ENCODE measurements around the gene LYPLAL1. TPM values are rescaled to one million over a fixed set of nuclear protein-coding genes. Genes with fewer than 3 reads are reported as not detected.

LYPLAL1 gene
- polyA plus RNA-seq, 2 donors: 14.3 to 36.3 TPM

- WGBS, 2 donors: 79 to 84% methylated on average over 2 of the region's 2 CpGs
- Histone ChIP-seq H3K27ac (ENCODE audit: low read depth in 2 of 2, low read length in 1 of 2) (no peak overlapping the region), H3K27me3 (ENCODE audit: control insufficient read depth in 1 of 2, insufficient read depth in 2 of 2, low read length in 2 of 2) (no peaks in the 10 kb centered on the region), H3K36me3 (ENCODE audit: control insufficient read depth in 2 of 2, insufficient read depth in 2 of 2, low read length in 1 of 2) (peaks cover 0 to 7% of the 10 kb centered on the region in 2 donors), H3K4me3 (ENCODE audit: low read depth in 1 of 2, low read length in 2 of 2) (no peak overlapping the region), H3K9me3 (ENCODE audit: control insufficient read depth in 2 of 2, insufficient read depth in 1 of 2, low read depth in 1 of 2, low read length in 1 of 2) (no peaks in the 10 kb centered on the region), H3K4me1 (ENCODE audit: control insufficient read depth in 2 of 2, insufficient read depth in 2 of 2, low read length in 1 of 2) (no peaks in the 10 kb centered on the region)
Observed at GRCh38 chr1:219226196-219226595, 52.5 kb downstream of the LYPLAL1 start.

DNA sequence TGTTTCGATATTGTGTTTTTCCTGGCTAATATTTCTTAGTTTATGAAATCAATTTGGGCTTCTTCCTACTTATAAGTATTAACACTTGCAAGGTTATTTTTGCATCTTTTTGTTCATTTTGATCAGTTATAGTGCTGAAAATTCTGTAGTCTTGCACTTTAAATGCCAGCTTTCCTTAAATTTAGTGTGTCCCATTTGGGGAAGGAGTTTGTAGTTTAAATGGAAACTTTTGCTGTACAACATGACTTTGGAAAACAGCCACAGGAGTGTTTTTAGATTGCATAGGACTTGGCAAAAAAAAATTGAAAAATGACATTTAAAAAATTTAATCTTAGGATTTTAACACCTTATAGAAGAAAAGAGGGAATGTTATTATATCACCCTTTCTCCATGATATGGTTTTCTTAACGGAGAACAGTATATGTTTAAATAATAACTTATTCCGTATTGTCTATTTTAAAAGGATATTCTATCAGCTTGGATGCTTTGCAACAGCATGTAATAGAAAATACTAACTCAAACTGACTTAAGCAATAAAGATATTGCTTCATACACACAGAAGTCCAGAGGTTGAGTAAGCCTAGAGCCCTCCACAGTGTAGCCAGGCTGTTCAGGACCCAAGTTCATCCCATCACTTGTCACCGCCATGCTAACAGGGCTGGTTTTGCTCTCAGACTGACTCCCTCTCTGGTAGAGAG lies 53.8 kb downstream of the LYPLAL1 start:
- peaks cover 0 to 7% of the 10 kb centered on the region in 2 donors for H3K36me3 ChIP-seq (ENCODE audit: control insufficient read depth in 2 of 2, insufficient read depth in 2 of 2, low read length in 1 of 2)
- H3K4me1 ChIP-seq (ENCODE audit: control insufficient read depth in 2 of 2, insufficient read depth in 2 of 2, low read length in 1 of 2): no peaks in the 10 kb centered on the region
- no peaks in the 10 kb centered on the region for H3K9me3 ChIP-seq (ENCODE audit: control insufficient read depth in 2 of 2, insufficient read depth in 1 of 2, low read depth in 1 of 2, low read length in 1 of 2)
- no peak overlapping the region for H3K27ac ChIP-seq (ENCODE audit: low read depth in 2 of 2, low read length in 1 of 2)
- no peak overlapping the region for H3K4me3 ChIP-seq (ENCODE audit: low read depth in 1 of 2, low read length in 2 of 2)
- H3K27me3 ChIP-seq (ENCODE audit: control insufficient read depth in 1 of 2, insufficient read depth in 2 of 2, low read length in 2 of 2): no peaks in the 10 kb centered on the region
- WGBS, 2 donors: 70 to 89% methylated on average over 4 of the region's 4 CpGs

GRCh38 chr1:219228058-219228419 lies 54.4 kb downstream of the LYPLAL1 start:
- Histone ChIP-seq H3K4me3 (ENCODE audit: low read depth in 1 of 2, low read length in 2 of 2) (no peak overlapping the region), H3K9me3 (ENCODE audit: control insufficient read depth in 2 of 2, insufficient read depth in 1 of 2, low read depth in 1 of 2, low read length in 1 of 2) (no peaks in the 10 kb centered on the region), H3K4me1 (ENCODE audit: control insufficient read depth in 2 of 2, insufficient read depth in 2 of 2, low read length in 1 of 2) (no peaks in the 10 kb centered on the region), H3K27me3 (ENCODE audit: control insufficient read depth in 1 of 2, insufficient read depth in 2 of 2, low read length in 2 of 2) (no peaks in the 10 kb centered on the region), H3K27ac (ENCODE audit: low read depth in 2 of 2, low read length in 1 of 2) (no peak overlapping the region), H3K36me3 (ENCODE audit: control insufficient read depth in 2 of 2, insufficient read depth in 2 of 2, low read length in 1 of 2) (peaks cover 0 to 7% of the 10 kb centered on the region in 2 donors)
- 96 to 98% methylated on average over 5 of the region's 5 CpGs for WGBS, 2 donors

DNA sequence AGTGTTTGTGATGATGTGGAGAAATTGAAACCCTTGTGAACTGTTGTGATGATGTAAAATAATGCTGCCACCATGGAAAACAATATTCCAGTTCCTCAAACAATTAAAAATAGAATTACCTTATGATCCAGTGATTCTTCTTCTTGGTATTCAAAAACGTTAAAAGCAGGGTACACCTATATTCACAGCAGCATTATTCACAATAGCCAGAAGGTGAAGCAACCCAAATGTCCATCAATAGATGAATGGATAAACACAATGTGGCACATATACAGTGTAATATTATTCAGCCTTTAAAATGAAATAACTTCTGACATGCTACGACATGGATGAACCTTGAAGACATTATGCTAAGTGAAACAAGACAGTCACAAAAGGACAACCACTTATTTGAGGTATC lies 59.2 kb downstream of the LYPLAL1 start:
- Histone ChIP-seq H3K27ac (ENCODE audit: low read depth in 2 of 2, low read length in 1 of 2) (no peak overlapping the region), H3K27me3 (ENCODE audit: control insufficient read depth in 1 of 2, insufficient read depth in 2 of 2, low read length in 2 of 2) (no peaks in the 10 kb centered on the region), H3K36me3 (ENCODE audit: control insufficient read depth in 2 of 2, insufficient read depth in 2 of 2, low read length in 1 of 2) (peaks cover 0 to 5% of the 10 kb centered on the region in 2 donors), H3K4me1 (ENCODE audit: control insufficient read depth in 2 of 2, insufficient read depth in 2 of 2, low read length in 1 of 2) (no peaks in the 10 kb centered on the region), H3K4me3 (ENCODE audit: low read depth in 1 of 2, low read length in 2 of 2) (no peak overlapping the region), H3K9me3 (ENCODE audit: control insufficient read depth in 2 of 2, insufficient read depth in 1 of 2, low read depth in 1 of 2, low read length in 1 of 2) (no peaks in the 10 kb centered on the region)
- WGBS, 2 donors: 74 to 88% methylated on average over 2 of the region's 2 CpGs

- Histone ChIP-seq H3K9me3 (ENCODE audit: control insufficient read depth in 2 of 2, insufficient read depth in 1 of 2, low read depth in 1 of 2, low read length in 1 of 2) (no peaks in the 10 kb centered on the region), H3K27me3 (ENCODE audit: control insufficient read depth in 1 of 2, insufficient read depth in 2 of 2, low read length in 2 of 2) (no peaks in the 10 kb centered on the region), H3K27ac (ENCODE audit: low read depth in 2 of 2, low read length in 1 of 2) (no peak overlapping the region), H3K4me1 (ENCODE audit: control insufficient read depth in 2 of 2, insufficient read depth in 2 of 2, low read length in 1 of 2) (no peaks in the 10 kb centered on the region), H3K36me3 (ENCODE audit: control insufficient read depth in 2 of 2, insufficient read depth in 2 of 2, low read length in 1 of 2) (no peaks in the 10 kb centered on the region), H3K4me3 (ENCODE audit: low read depth in 1 of 2, low read length in 2 of 2) (no peak overlapping the region)
- WGBS, 2 donors: 89 to 91% methylated on average over 2 of the region's 2 CpGs
Observed at GRCh38 chr1:219235903-219236481, 62.3 kb downstream of the LYPLAL1 start.

- Histone ChIP-seq H3K9me3 (ENCODE audit: control insufficient read depth in 2 of 2, insufficient read depth in 1 of 2, low read depth in 1 of 2, low read length in 1 of 2) (no peaks in the 10 kb centered on the region), H3K27me3 (ENCODE audit: control insufficient read depth in 1 of 2, insufficient read depth in 2 of 2, low read length in 2 of 2) (no peaks in the 10 kb centered on the region), H3K36me3 (ENCODE audit: control insufficient read depth in 2 of 2, insufficient read depth in 2 of 2, low read length in 1 of 2) (no peaks in the 10 kb centered on the region), H3K4me3 (ENCODE audit: low read depth in 1 of 2, low read length in 2 of 2) (no peak overlapping the region), H3K4me1 (ENCODE audit: control insufficient read depth in 2 of 2, insufficient read depth in 2 of 2, low read length in 1 of 2) (no peaks in the 10 kb centered on the region), H3K27ac (ENCODE audit: low read depth in 2 of 2, low read length in 1 of 2) (no peak overlapping the region)
- WGBS, 2 donors: 64 to 76% methylated on average over 5 of the region's 5 CpGs
Observed at GRCh38 chr1:219236933-219237610, 63.4 kb downstream of the LYPLAL1 start.

GRCh38 chr1:219239518-219239917 lies 65.8 kb downstream of the LYPLAL1 start:
- Histone ChIP-seq H3K4me3 (ENCODE audit: low read depth in 1 of 2, low read length in 2 of 2) (no peak overlapping the region), H3K9me3 (ENCODE audit: control insufficient read depth in 2 of 2, insufficient read depth in 1 of 2, low read depth in 1 of 2, low read length in 1 of 2) (no peaks in the 10 kb centered on the region), H3K27me3 (ENCODE audit: control insufficient read depth in 1 of 2, insufficient read depth in 2 of 2, low read length in 2 of 2) (no peaks in the 10 kb centered on the region), H3K4me1 (ENCODE audit: control insufficient read depth in 2 of 2, insufficient read depth in 2 of 2, low read length in 1 of 2) (no peaks in the 10 kb centered on the region), H3K27ac (ENCODE audit: low read depth in 2 of 2, low read length in 1 of 2) (no peak overlapping the region), H3K36me3 (ENCODE audit: control insufficient read depth in 2 of 2, insufficient read depth in 2 of 2, low read length in 1 of 2) (no peaks in the 10 kb centered on the region)
- WGBS, 2 donors: 81 to 89% methylated on average over 2 of the region's 2 CpGs

- H3K36me3 ChIP-seq (ENCODE audit: control insufficient read depth in 2 of 2, insufficient read depth in 2 of 2, low read length in 1 of 2): no peaks in the 10 kb centered on the region
- H3K9me3 ChIP-seq (ENCODE audit: control insufficient read depth in 2 of 2, insufficient read depth in 1 of 2, low read depth in 1 of 2, low read length in 1 of 2): no peaks in the 10 kb centered on the region
Observed at GRCh38 chr1:219244864-219245263, 71.2 kb downstream of the LYPLAL1 start.

GRCh38 chr1:219247441-219247840 lies 73.8 kb downstream of the LYPLAL1 start:
- Histone ChIP-seq H3K27me3 (ENCODE audit: control insufficient read depth in 1 of 2, insufficient read depth in 2 of 2, low read length in 2 of 2) (no peaks in the 10 kb centered on the region), H3K36me3 (ENCODE audit: control insufficient read depth in 2 of 2, insufficient read depth in 2 of 2, low read length in 1 of 2) (no peaks in the 10 kb centered on the region), H3K9me3 (ENCODE audit: control insufficient read depth in 2 of 2, insufficient read depth in 1 of 2, low read depth in 1 of 2, low read length in 1 of 2) (no peaks in the 10 kb centered on the region), H3K4me1 (ENCODE audit: control insufficient read depth in 2 of 2, insufficient read depth in 2 of 2, low read length in 1 of 2) (no peaks in the 10 kb centered on the region), H3K4me3 (ENCODE audit: low read depth in 1 of 2, low read length in 2 of 2) (no peak overlapping the region), H3K27ac (ENCODE audit: low read depth in 2 of 2, low read length in 1 of 2) (no peak overlapping the region)
- 57 to 68% methylated on average over 1 of the region's 1 CpG for WGBS, 2 donors

More at GRCh38 chr1:219244864-219245263, 71.2 kb downstream of the LYPLAL1 start:
- Histone ChIP-seq H3K4me3 (ENCODE audit: low read depth in 1 of 2, low read length in 2 of 2) (no peak overlapping the region), H3K4me1 (ENCODE audit: control insufficient read depth in 2 of 2, insufficient read depth in 2 of 2, low read length in 1 of 2) (no peaks in the 10 kb centered on the region), H3K27me3 (ENCODE audit: control insufficient read depth in 1 of 2, insufficient read depth in 2 of 2, low read length in 2 of 2) (no peaks in the 10 kb centered on the region), H3K27ac (ENCODE audit: low read depth in 2 of 2, low read length in 1 of 2) (no peak overlapping the region)
